Heart right ventricle (tissue), 16 donors: Measurements from ENCODE around the gene LRFN5. TPM values are rescaled to one million over a fixed set of nuclear protein-coding genes. Genes with fewer than 3 reads are reported as not detected.

Experiments
- ATAC-seq, 8 donors: fragments of 200-7000 bp; cut with Tn5 transposase; one replicate each; pipeline ENCODE4 v1.9.1; 2020; ENCODE audit warnings: mild to moderate bottlenecking in 8 of 8, moderate library complexity in 8 of 8, moderate number of reproducible peaks in 1 of 8
- DNase-seq, 2 donors: peaks; one replicate each; pipeline ENCODE4 v3.0.0-alpha.2; 2020
- H3K27ac ChIP-seq, 10 donors: fragments of 200-600 bp; sonication (generic) in 2 of 10; one replicate each; pipeline versions ENCODE4 v1.5.0 to v1.8.0; 2020 to 2022; ENCODE audit warnings: mild to moderate bottlenecking in 3 of 10
- H3K27me3 ChIP-seq, 7 donors: fragments of 200-600 bp; one replicate each; pipeline ENCODE4 v1.8.0; 2021 to 2022; ENCODE audit warnings: mild to moderate bottlenecking in 2 of 7
- H3K36me3 ChIP-seq, 9 donors: fragments of 200-600 bp; sonication (generic) in 1 of 9; one replicate each; pipeline versions ENCODE4 v1.5.0 to v1.8.0; 2020 to 2022; ENCODE audit warnings: mild to moderate bottlenecking in 2 of 9
- H3K4me1 ChIP-seq, 9 donors: fragments of 200-600 bp; sonication (generic) in 1 of 9; one replicate each; pipeline versions ENCODE4 v1.5.0 to v1.8.0; 2020 to 2022; ENCODE audit warnings: mild to moderate bottlenecking in 4 of 9
- H3K4me3 ChIP-seq, 10 donors: fragments of 200-600 bp; sonication (generic) in 2 of 10; one replicate each; pipeline versions ENCODE4 v1.5.0 to v1.8.0; 2020 to 2022; ENCODE audit warnings: mild to moderate bottlenecking in 7 of 10, moderate library complexity in 2 of 10
- H3K9me3 ChIP-seq, 11 donors: fragments of 200-600 bp in 10 of 11; sonication (generic) in 2 of 11; one replicate each; pipeline versions ENCODE4 v1.5.0 to v1.8.0; 2013 to 2022; ENCODE audit warnings: mild to moderate bottlenecking in 2 of 11, control low read depth in 1 of 11, moderate library complexity in 1 of 11
- WGBS, 2 donors: extraction: QIAGEN DNeasy Blood & Tissue Kit; methylation state at CpG; one replicate each; pipeline ENCODE4 v1.1.7; 2013; ENCODE audit warnings: inconsistent platforms in 1 of 2; 5-methylcytosine and 5-hydroxymethylcytosine counted together
- intact Hi-C, 10 donors: fragments of 100-400 bp; cut with DNase I; formaldehyde crosslinking; loops; one replicate each; pipeline versions ENCODE4 v1.11.1 to v1.14.2; 2022
- polyA plus RNA-seq, 2 donors: library from polyadenylated mRNA; stranded (reverse); fragments of 200-250 nt; gene quantifications; one replicate each; pipeline ENCODE4 v1.2.3, GENCODE V29; 2013
- total RNA-seq, 10 donors: library from RNA; stranded (reverse); fragmentation: NEBNext Ultra II Directional in 3 of 10; extraction: Animal tissue kit (Norgen Biotek cat#: 25700) in 3 of 10; gene quantifications; one replicate each; pipeline versions ENCODE4 v1.2.1 to v1.2.4, GENCODE V29; 2021 to 2023
- TF ChIP-seq, protein P1 (sequence below), 9 donors: fragments of 200-600 bp; sonication (generic) in 2 of 9; IDR thresholded peaks; one replicate each; pipeline versions ENCODE4 v1.5.0 to v1.8.0; 2021 to 2022; ENCODE audit warnings: antibody characterized with exemption in 9 of 9, mild to moderate bottlenecking in 5 of 9, moderate library complexity in 1 of 9
- donor health status: Arrhythmogenic right ventricular cardiomyopathy.
- donor health status: ischemic (EF 13 %, LVEDD 7.1; RV severe dilation, severe dysfunction).
- donor health status: healthy with polysubstance abuse.
- donor health status: DM: no; HTN: yes; CAD: no.
- donor health status: DM: no; HTN: no; CAD: no.
- donor health status: ischemic (EF 25% LVEDD 6.9; RV normal size, moderate dysfunction).
- donor health status: ischemic (EF 25% LVEDD 5.7; RV mildly dilated, moderate dysfunction).
- donor health status: healthy.
- donor health status: DM: yes; HTN: yes; CAD: no.
- donor health status: Ischemic cardiomyopathy.
- donor health status: ischemic (EF 35%, LVEDD 5.7; RV mildly dilated, moderate dysfunction).
- donor health status: nonischemic (EF 11% LVEDD 7.7; RV severe dilation, severe dysfunction).
- donor health status: DM: yes; HTN: yes; CAD: no.
- donor health status: PGD.
- donor health status: ischemic (EF 29% LVEDD 5.4; RV normal size, mild dysfunction).
- donor health status: nonischemic (EF 23%, LVEDD 6.1; RV moderate dilation, normal function).

LRFN5 gene
- total and polyA plus RNA-seq, 12 donors, result 0.13 to 1.5 (median 0.49) TPM; not detected in 1

DNA sequence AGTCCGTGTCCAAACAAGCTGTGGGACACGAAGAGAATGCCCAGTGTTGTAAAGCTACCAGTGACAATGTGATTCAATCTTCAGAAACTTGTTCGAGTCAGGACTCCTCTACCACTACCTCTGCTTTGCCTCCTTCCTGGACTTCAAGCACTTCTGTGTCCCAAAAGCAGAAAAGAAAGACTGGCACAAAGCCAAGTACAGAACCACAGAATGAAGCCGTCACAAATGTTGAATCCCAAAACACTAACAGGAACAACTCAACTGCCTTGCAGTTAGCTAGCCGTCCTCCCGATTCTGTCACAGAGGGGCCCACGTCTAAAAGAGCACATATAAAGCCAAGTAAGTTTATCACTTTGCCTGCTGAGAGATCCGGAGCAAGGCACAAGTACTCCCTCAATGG, 284.9 kb downstream of the LRFN5 start:
- TF ChIP-seq, protein P1, sequence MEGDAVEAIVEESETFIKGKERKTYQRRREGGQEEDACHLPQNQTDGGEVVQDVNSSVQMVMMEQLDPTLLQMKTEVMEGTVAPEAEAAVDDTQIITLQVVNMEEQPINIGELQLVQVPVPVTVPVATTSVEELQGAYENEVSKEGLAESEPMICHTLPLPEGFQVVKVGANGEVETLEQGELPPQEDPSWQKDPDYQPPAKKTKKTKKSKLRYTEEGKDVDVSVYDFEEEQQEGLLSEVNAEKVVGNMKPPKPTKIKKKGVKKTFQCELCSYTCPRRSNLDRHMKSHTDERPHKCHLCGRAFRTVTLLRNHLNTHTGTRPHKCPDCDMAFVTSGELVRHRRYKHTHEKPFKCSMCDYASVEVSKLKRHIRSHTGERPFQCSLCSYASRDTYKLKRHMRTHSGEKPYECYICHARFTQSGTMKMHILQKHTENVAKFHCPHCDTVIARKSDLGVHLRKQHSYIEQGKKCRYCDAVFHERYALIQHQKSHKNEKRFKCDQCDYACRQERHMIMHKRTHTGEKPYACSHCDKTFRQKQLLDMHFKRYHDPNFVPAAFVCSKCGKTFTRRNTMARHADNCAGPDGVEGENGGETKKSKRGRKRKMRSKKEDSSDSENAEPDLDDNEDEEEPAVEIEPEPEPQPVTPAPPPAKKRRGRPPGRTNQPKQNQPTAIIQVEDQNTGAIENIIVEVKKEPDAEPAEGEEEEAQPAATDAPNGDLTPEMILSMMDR (IDR thresholded peaks at IDR 0.05), result no peak
- WGBS, 2 donors, result 60 to 69% methylated on average over 8 of the region's 8 CpGs
- no peak overlapping the region for H3K4me3 ChIP-seq
- H3K36me3 ChIP-seq, result no peaks in the 10 kb centered on the region
- intact Hi-C loops, result no loop called here
- H3K27ac ChIP-seq, result no peak overlapping the region
- ATAC-seq, result no peak
- no peak for DNase-seq
- H3K9me3 ChIP-seq, result no peaks in the 10 kb centered on the region
- no peaks in the 10 kb centered on the region for H3K4me1 ChIP-seq
- no peaks in the 10 kb centered on the region for H3K27me3 ChIP-seq

DNA sequence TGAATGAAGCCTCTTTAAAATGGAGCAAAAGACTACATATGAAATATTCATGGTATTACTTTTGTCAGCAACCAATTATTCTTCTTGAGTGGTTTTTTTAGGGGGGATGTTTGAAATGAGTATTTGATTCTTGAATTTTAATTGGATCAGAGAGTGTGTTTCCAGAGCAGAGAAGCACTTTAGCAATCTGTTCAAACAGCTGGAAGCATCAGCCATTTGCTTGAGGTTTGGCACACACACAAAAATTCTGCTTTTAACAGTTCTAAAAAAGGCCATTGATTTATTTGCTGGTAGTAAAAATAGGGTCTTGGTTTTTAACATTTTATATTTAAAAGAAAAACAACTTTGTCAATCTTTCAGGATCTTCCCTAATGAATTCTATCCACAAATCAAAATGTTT, 292.7 kb downstream of the LRFN5 start:
- ATAC-seq (no peak), DNase-seq (no peak)
- no peaks in the 10 kb centered on the region for H3K36me3 ChIP-seq
- H3K9me3 ChIP-seq, result no peaks in the 10 kb centered on the region
- H3K4me3 ChIP-seq, result no peak overlapping the region
- no peaks in the 10 kb centered on the region for H3K27me3 ChIP-seq
- H3K27ac ChIP-seq, result no peak overlapping the region
- H3K4me1 ChIP-seq, result no peaks in the 10 kb centered on the region
- intact Hi-C loops, result no loop called here
- TF ChIP-seq, protein P1 (IDR thresholded peaks at IDR 0.05), result no peak

DNA sequence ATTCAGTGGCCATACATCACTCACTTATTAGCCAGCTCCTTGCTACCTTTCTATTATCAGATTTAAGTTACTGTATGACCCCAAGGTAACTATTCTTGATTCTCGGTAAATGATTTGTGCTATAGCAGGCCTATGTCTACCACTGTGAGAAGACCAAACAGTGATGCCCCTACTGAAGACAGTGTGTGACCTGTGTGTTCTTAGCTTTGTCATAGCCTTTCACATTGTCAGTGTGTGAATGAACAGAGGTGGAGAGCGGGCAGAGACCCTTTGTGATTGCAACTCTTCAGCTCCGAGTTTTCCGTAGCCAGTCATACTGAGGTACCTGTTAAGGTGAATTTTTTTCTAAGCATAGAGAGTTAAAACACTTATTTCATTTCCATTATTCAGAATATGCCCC, 294.0 kb downstream of the LRFN5 start:
- intact Hi-C loops, result no loop called here
- no peak for ATAC-seq
- WGBS, 2 donors, result 82 to 95% methylated on average over 4 of the region's 4 CpGs

DNA sequence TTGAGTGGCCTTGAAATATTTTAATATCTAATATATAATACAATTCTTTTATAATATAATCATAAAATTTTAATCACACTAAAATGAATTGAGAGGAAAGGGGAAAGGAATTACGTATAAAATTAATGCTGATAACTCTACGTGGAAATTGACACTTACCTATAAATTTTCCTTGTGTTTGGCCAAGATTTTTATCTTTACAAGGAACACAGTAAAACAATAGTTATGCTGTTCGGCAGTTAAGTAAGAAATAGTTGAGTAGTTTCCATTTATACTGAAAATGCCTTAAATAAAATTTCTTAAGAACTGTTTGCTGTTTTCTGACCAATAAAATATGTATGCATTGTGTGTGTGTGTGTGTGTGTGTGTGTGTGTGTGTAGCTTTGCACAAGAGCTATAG, 294.4 kb downstream of the LRFN5 start:
- intact Hi-C loops, result no loop called here
- Histone ChIP-seq H3K36me3 (no peaks in the 10 kb centered on the region), H3K4me1 (no peaks in the 10 kb centered on the region), H3K9me3 (no peaks in the 10 kb centered on the region), H3K27ac (no peak overlapping the region), H3K27me3 (no peaks in the 10 kb centered on the region), H3K4me3 (no peak overlapping the region)
- no peak for DNase-seq
- TF ChIP-seq, protein P1 (IDR thresholded peaks at IDR 0.05), result no peak
- ATAC-seq, result no peak
- 42 to 44% methylated on average over 3 of the region's 3 CpGs for whole genome bisulfite sequencing, 2 donors

More for the DNA sequence above, 294.0 kb downstream of the LRFN5 start:
- TF ChIP-seq, protein P1 (IDR thresholded peaks at IDR 0.05), result no peak
- H3K27me3 ChIP-seq, result no peaks in the 10 kb centered on the region
- no peaks in the 10 kb centered on the region for H3K9me3 ChIP-seq
- DNase-seq, result no peak
- H3K36me3 ChIP-seq, result no peaks in the 10 kb centered on the region
- no peak overlapping the region for H3K4me3 ChIP-seq
- no peak overlapping the region for H3K27ac ChIP-seq
- H3K4me1 ChIP-seq, result no peaks in the 10 kb centered on the region
